HG03103 (cell line): ENCODE results near the gene IFITM1.
A peak's percentile ranks its signal among the peaks of the same experiment; 100 is the strongest.
"Not testable (repeated sequence)": the region's sequence is repeated elsewhere in the genome, so short reads cannot be mapped to it uniquely, and the experiment has no call there.

Experiments
- ATAC-seq: cut with Tn5 transposase; IDR thresholded peaks from one replicate; pipeline ENCODE4 v1.9.1; 2021; ENCODE audit warnings: low read depth; ENCODE audit not compliant: unreplicated experiment

Gene IFITM1

DNA sequence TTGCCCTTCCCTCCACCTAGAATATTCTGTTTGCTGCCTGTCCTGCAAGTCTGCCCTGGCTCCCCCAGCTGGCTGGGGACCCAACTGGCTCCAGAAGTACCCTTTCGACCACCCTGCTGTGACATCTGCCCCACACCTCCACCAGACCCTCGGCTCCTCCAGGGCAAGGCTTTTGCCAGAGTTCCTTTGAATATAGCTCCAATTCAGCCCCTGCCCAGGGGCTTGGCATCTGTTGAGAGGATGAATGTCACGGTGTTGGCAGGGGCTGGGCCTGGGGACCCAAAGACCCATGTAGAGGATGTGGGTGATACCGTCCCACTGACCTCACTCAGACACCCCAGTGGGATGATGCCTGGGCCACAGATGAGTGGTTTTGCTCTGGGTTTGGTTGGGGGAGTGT lies 31.7 kb upstream of the IFITM1 start:
- ATAC-seq: no peak

DNA sequence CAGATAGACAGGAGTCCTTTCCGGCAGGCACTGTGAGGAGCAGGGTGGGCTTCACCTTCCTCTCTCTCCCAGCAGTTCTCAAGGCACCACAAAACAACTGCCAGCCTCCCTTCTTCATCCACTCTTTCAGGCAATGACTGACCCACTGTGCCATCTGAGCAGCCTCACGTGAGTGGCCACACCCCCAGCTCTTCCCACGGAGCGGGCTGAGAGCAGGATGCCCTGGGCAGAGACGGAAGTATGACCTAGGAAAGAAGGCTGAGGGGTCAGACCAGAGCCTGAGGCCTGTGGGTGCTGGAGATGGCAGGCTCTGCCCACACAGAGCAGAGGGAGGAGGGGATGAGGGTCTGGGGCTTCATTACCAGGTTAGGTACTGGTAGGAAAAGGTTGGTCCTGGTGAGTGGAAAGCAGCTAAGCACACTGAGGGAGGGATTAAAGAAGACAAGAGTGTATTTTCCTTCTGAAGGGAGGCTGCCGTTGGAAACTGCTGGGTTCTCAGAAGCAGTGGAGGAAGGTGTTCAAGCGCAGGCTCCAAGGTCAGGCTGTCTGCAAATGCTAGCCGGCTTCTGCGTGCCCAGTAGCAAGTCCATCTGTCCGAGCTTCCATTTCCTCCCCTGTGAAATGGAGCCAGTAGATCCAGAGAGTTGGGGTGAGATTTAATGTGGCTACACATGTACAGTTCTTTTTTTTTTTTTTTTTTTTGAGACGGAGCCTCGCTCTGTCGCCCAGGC lies 31.0 kb upstream of the IFITM1 start:
- ATAC-seq: no peak

DNA sequence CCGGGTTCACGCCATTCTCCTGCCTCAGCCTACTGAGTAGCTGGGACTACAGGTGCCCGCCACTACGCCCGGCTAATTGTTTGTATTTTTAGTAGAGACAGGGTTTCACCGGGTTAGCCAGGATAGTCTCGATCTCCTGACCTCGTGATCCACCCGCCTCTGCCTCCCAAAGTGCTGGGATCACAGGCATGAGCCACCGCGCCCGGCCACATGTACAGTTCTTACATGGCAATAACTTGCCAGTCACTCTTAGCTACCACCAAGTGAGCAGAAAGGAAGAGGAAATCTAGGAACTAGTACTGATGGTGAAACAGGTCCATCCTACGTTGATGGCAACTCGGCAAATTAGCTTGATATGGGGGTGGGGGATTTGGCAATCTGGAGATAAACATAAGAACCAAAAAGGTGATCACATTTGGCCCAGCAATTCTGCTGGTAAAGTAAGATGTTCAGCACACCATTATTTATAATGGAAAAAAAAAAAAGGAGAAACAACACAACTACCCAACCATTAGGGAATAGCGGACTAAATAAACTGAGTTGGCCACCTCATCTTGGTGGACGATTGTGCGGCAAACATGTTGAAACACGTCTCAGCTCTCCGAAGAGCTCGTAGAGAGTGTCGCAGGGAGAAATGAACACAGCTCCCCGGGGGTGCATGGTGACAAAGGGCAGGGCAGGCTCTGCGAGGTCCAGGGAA lies 30.3 kb upstream of the IFITM1 start:
- ATAC-seq: no peak

DNA sequence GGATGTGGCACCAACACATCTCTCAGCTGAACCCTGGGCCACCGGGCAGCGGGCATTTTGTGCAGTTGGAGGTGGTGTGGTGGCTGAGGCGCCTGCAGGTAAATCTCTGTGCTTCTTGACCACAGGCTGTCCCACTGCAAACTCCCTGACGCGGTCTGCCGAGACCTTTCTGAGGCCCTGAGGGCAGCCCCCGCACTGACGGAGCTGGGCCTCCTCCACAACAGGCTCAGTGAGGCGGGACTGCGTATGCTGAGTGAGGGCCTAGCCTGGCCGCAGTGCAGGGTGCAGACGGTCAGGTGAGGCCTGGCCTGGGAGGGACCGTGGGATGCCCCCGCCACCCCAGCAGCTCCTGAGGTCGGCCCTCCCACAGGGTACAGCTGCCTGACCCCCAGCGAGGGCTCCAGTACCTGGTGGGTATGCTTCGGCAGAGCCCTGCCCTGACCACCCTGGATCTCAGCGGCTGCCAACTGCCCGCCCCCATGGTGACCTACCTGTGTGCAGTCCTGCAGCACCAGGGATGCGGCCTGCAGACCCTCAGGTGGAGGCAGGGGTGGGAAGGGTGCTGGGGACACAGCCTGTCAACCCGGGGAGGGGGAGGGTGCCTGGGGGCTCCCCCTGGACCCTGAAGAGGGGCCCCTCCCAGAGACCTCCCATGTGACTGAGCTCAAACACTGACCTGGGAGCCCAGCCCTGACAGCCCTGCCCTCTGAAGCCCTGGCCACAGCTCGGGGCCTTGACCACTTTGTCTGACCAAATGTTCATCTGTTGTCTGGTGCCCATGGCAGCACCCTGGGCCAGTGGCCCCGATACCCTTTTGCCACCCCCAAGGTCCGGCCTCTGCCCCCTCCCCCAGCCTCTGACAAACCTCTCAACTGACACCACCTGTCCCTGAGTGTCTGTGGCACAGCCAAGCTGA lies 29.5 kb upstream of the IFITM1 start:
- no peak for ATAC-seq

DNA sequence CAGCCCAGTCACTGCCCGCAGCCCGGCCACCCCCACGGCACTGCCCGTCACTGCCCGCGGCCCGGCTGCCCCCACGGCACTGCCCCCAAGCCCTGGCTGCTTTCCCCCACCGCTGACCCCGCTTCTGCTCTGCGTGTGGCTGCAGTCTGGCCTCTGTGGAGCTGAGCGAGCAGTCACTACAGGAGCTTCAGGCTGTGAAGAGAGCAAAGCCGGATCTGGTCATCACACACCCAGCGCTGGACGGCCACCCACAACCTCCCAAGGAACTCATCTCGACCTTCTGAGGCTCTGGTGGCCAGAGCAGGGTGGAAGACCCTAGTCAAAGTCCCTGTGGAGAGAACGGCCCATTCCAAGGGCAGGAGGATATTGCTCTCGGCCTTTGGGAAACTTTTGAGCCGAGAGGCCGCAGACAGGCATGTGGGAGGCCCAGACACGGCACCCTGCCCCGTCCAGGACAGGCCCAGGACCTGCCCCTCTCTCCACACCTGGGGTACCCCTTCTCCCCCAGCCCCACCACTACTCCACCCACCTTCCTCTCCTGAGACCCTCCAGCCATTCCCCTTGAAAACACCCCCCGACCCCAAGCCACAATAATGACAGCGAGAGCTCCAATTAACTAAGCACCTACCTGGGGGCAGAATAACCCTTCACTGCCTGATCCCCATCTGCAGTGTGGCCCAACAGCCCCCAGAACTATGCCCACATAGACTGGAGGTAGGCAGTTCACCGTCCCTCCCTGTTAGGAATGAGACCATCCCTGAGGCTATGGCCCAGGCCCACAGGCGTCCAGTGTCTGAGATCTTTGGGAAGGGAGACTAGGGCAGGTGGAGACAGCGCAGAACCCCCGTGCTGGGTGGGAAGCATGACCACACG lies 28.6 kb upstream of the IFITM1 start:
- ATAC-seq: no peak

DNA sequence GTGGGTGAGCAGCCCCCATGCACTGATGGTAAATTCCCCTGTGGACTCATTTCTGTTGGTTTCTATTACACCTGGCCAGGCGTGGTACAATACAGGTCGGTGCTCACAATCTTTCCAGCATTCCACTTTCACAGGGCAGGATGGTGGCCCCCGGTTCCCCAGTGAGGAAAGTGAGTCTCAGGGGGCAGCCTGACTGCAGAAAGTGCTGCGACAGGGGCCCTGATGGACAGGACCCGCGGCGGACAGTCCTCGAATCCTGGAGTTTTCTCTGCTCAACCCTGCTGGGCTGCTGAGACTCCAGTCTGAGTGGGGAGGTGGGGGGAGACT lies 28.0 kb upstream of the IFITM1 start:
- ATAC-seq: no peak

DNA sequence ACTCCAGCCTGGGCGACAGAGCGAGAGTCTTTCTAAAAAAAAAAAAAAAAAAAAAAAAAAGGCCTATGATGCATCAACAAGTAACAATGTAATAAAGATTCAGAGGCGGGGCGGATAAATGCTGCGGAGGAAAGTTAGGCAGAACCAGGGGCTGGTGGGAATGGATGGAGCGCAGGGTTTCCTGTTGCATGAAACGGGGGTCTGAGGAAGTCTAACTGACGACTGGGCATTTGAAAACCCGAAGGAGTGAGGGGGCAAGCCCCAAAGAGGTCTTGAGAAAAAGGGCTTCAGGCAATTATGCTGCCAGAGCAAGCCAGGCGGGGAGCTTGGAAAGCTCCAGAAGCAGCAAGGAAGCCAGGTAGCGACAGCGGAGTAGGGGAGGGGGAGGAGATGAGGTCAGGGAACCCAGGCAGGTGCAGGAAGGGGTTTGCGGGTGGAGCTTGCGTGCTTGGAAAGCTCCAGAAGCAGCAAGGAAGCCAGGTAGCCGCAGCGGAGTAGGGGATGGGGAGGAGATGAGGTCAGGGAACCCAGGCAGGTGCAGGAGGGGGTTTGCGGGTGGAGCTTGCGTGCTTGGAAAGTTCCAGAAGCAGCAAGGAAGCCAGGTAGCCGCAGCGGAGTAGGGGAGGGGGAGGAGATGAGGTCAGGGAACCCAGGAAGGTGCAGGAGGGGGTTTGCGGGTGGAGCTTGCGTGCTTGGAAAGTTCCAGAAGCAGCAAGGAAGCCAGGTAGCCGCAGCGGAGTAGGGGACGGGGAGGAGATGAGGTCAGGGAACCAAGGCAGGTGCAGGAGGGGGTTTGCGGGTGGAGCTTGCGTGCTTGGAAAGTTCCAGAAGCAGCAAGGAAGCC lies 26.6 kb upstream of the IFITM1 start:
- ATAC-seq: not testable (repeated sequence)

DNA sequence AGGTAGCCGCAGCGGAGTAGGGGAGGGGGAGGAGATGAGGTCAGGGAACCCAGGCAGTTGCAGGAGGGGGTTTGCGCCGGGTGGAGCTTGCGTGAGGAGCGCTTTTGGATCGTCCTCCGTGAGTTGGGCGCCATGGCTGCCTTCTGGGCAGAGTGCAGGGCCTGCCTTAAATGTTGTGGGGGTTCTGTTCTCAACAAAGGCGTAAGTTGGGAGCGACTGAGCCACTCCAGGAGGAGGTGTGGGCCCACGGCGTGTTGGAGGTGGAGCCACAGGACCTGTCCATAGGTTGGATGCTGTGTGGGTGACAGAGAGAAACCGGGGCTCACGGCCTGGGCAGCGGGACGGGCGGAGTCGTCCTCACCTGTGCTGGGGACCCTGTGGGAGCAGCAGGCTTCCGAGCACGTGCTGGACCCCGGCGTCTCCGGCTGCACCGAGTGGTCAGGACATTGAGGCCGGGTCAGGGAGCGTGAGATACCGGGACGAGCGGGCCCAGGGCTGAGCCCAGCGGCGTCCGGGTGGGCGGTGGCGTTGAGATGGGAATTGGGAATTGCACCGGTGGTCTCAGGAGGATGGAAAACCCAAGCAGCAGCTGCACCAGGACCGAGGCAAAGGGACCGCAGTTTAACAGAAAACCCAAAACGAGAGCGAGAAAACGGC lies 25.9 kb upstream of the IFITM1 start:
- ATAC-seq: no peak

DNA sequence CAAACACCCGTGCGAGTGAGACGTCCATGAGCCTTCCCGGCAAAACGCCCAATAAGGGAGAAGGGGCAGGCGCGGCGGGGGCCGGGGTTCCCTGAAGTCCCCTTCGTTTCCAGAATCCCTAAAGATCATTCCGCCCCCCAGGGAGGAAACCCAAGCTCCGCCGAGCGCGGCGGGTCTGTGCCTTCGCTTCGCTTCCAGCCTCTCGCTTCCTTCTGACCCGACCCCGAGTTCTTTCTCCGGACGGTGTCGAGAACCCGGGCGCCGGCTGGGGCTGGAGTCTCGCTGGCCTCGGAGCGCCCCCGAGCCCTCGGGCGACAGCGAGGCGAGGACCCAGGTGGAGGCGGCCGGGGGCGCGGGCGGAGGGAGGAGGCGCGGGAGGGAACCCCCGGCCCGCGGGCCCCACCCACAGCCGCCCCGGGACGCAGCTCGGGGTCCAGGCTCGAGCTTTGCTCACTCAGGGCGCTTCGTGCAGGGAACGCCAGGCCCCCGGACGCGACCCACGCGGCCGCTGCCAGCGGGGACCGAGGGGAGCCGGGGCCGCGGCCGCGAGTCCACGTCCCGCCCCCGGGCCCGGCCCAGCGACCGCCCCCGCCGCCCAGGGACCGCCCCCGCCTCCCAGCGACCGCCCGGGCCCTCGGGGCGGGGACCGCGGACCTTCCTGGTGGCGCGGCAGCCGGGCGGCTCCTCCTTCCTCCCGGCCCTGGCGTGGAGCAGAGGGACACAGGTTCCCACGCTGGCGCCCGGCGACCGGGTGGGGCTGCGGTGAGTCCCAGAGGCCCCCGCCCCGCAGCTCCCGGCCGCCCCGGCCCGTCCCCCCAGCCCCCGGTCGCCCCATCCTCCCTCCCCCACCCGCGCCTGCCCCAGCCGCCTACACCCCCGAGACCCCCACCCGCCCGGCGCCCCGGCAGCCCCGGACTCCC lies 25.1 kb upstream of the IFITM1 start, which contains the start of gene PGGHG:
Gene PGGHG (plus strand): TSS at position 649 of the 920 bp plus-strand sequence. CDS start 691 bp downstream, outside the sequence.
- peak; percentile 65 for ATAC-seq

DNA sequence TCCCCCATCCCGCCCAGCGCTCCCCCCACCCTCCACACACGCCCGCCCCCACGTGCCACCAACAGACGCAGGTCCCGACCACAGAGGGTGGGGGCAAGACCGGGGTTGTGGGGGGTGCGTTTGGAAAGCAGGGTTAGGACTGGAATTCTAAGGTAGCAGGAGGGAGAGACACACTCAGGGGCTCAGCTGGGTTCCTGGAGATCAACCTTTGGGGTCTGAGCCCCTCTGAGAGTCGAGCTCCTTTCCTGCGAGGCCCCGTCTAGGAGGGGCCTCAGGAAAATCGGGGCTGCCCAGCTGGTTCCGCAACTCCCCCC lies 24.5 kb upstream of the IFITM1 start:
- no peak for ATAC-seq

DNA sequence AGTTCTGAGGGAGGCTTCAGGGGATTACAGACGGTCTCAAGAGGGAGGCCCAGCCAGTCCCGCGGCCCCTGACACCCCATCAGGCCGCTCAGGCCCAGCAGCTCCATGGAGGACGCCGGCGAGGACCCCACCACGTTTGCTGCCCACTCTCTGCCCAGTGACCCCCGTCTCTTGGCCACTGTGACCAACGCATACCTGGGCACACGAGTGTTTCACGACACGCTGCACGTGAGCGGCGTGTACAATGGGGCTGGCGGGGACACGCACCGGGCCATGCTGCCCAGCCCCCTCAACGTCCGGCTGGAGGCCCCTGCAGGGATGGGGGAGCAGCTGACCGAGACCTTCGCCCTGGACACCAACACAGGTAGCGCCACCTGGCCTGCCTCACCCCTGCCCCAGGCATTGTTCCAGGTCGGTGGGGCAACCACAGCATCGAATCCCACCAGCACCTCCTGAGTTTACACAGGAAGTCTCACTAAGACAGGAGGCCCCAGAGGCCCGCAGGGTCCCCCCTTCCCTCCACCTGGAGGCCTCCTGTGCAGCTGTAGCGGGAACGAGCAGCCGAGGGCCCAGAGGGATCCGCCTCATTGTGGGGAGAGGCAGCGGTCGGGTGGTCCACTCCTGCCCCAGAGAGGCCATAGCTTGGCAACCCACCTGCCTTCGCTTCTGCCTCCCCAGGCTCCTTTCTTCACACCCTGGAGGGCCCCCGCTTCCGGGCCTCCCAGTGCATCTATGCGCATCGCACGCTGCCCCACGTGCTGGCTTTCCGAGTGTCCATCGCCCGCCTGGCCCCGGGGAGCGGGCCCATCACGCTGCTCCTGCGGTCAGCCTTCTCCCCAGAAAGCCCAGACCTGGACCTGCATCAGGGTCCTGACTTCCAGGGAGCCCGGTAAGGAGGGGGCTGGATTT lies 23.9 kb upstream of the IFITM1 start:
- ATAC-seq: no peak

DNA sequence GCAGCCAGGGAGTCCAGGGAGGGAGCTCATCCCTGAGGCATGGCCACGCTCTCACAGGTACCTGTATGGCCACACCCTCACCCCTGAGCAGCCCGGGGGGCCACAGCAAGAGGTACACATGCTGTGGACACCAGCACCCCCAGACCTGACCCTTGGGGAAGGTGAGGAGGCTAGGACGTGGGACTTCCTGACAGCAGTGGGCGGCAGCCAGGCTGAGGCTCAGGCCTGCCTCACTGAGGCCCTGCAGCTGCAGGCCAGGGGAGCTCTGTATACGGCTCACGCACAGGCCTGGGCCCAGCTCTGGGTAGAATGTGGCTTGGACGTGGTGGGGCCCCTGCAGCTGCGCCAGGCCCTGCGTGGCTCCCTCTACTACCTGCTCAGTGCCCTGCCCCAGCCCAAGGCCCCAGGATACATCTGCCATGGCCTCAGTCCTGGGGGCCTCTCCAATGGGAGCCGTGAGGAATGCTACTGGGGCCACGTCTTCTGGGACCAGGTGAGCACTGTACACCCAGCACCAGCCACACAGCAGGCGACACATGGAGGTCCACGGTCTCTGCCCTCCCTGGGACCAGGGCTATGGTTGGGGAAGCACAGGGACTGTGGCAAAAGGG lies 23.1 kb upstream of the IFITM1 start:
- no peak for ATAC-seq

DNA sequence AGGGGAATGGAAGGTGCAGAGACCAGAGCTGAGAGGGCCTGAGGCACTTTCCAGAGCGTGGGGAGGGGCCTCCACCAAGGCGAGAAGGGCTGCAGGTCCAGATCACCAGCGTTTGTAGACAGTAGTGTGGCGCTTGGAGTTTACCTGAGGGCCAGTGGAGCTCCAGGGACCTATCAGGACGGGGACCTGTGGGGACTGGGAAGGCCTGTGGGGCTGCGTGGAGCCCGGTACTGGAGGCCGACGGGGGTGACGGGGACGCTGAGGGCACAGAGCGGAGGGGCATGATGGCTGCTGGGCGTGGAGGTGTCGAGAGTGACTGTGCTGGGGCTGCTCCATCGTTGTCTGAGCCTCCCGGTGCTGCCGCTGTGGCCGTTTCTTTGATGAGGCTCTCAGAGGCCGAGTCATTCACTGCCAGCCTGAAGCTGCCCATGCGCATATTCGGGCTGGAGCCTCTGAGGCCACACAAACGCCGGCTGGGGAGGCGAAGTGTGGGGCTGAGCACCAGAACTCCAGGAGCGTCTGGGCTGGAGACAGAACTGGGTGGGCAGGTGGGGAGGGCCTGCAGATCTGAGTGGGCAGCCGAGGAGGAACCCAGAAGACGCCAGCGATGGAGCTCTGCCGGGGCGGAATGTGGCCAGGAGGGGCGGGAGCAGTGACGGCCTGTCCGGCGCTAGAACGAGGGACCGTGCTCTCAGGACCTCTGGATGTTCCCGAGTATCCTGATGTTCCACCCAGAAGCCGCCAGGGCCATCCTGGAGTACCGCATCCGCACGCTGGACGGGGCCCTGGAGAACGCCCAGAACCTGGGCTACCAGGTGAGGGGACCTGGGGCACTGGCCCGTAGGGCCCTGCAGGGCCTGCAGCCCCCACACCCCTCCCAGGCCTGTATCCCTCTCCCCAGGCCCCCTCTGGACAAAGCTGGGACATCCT lies 22.3 kb upstream of the IFITM1 start:
- ATAC-seq: no peak

DNA sequence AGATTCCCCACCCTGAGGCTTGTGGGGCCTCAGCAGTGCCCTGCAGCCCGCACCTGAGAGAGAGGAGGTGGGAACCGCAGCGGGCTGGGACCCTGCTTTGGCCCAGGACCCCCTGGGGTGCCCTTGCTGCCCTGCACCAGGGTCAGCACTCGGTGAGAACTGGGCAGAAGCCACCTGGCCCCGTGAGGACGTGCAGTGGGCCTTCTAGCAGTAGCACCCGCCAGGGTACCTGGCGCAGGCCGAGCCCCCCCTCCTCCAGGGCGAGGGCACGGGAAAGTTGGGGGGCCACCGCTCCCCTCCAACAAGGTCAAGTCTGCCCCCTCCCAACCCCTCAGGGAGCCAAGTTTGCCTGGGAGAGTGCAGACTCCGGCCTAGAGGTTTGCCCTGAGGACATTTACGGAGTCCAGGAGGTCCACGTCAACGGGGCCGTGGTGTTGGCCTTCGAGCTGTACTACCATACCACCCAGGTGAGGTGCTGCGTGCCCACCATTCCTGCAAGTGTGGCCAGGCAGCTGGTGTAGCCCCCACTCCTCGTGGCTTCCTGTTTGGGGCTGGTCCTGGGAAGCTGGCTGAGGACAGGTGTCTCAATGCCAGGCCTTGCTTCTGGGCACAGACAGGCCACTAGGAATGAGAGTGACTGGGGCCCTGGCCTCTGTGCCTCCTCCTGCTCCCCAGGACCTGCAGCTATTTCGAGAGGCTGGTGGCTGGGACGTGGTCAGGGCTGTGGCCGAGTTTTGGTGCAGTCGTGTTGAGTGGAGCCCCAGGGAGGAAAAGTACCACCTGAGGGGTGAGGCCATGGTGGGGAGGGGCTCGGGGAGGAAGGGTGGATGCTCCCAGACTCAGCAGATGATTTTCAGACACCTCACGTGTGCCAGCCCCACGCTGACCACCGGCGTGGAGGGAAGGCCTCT lies 21.4 kb upstream of the IFITM1 start:
- no peak for ATAC-seq
